Spleen (tissue), 11 donors: ENCODE measurements around the gene SUPT3H. TPM values are rescaled to one million over a fixed set of nuclear protein-coding genes. Genes with fewer than 3 reads are reported as not detected.

ENCODE experiments used
- DNase-seq: peaks from one replicate; pipeline ENCODE4 v3.0.0-alpha.2; 2020
- H3K27ac ChIP-seq, 8 donors: fragments of 200-600 bp; sonication (generic) in 7 of 8; 1 replicate in 4 of 8; 2 replicates in 4 of 8; pipeline versions ENCODE4 v1.5.0 to v1.8.0; 2016 to 2021; ENCODE audit warnings: inconsistent platforms in 4 of 8, mild to moderate bottlenecking in 4 of 8, moderate library complexity in 1 of 8
- H3K27me3 ChIP-seq, 7 donors: fragments of 200-600 bp; sonication (generic) in 6 of 7; replicated peaks in 1 of 7; 1 replicate in 4 of 7; 2 replicates in 3 of 7; pipeline versions ENCODE4 v1.5.0 to v1.8.0; 2016 to 2021; ENCODE audit warnings: inconsistent platforms in 3 of 7, mild to moderate bottlenecking in 1 of 7
- H3K36me3 ChIP-seq, 6 donors: fragments of 200-600 bp; sonication (generic) in 5 of 6; 1 replicate in 4 of 6; 2 replicates in 2 of 6; pipeline versions ENCODE4 v1.5.0 to v1.8.0; 2016 to 2021; ENCODE audit warnings: inconsistent platforms in 2 of 6
- H3K4me1 ChIP-seq, 6 donors: fragments of 200-600 bp; sonication (generic) in 5 of 6; 1 replicate in 3 of 6; 2 replicates in 3 of 6; pipeline versions ENCODE4 v1.5.0 to v1.8.0; 2016 to 2021; ENCODE audit warnings: inconsistent platforms in 3 of 6
- H3K4me3 ChIP-seq, 8 donors: fragments of 200-600 bp; sonication (generic) in 7 of 8; 1 replicate in 4 of 8; 2 replicates in 4 of 8; pipeline versions ENCODE4 v1.5.0 to v1.8.0; 2016 to 2021; ENCODE audit warnings: inconsistent platforms in 4 of 8, mild to moderate bottlenecking in 4 of 8, moderate library complexity in 2 of 8
- H3K9me3 ChIP-seq, 8 donors: fragments of 200-600 bp; sonication (generic) in 7 of 8; 1 replicate in 4 of 8; 2 replicates in 4 of 8; pipeline versions ENCODE4 v1.5.0 to v1.8.0; 2016 to 2021; ENCODE audit warnings: inconsistent platforms in 4 of 8
- POLR2A ChIP-seq, 3 donors: fragments of 450-650 bp; IDR thresholded peaks; one replicate each; pipeline ENCODE4 v1.5.1; 2017; ENCODE audit warnings: antibody characterized with exemption in 3 of 3, mild to moderate bottlenecking in 1 of 3
- POLR2AphosphoS5 ChIP-seq, 3 donors: sonication (generic); formaldehyde crosslinking; IDR thresholded peaks; one replicate each; pipeline ENCODE4 v1.5.1; 2017; ENCODE audit warnings: antibody characterized with exemption in 3 of 3
- WGBS, 5 donors: extraction: QIAGEN DNeasy Blood & Tissue Kit in 3 of 5; methylation state at CpG; one replicate each; pipeline versions ENCODE4 v1.1.5 to v1.1.7; 2013 to 2018; 5-methylcytosine and 5-hydroxymethylcytosine counted together
- intact Hi-C: fragments of 100-400 bp; cut with DNase I; formaldehyde crosslinking; loops from one replicate; pipeline ENCODE4 v1.15.0; 2023; ENCODE audit warnings: low total_unique reads
- polyA plus RNA-seq, 3 donors: library from polyadenylated mRNA; stranded (reverse); fragments of 200-250 nt; gene quantifications; one replicate each; pipeline ENCODE4 v1.2.1, GENCODE V29; 2013
- total RNA-seq, 7 donors: library from RNA; depleted of rRNA in 3 of 7; stranded (reverse); fragments of >200 nt in 3 of 7; fragmentation: NEBNext Ultra II Directional in 4 of 7; extraction: Animal tissue kit (Norgen Biotek cat#: 25700) in 4 of 7; gene quantifications; one replicate each; pipeline versions ENCODE4 v1.1.0 to v1.2.1, GENCODE V29; 2016 to 2021
- TF ChIP-seq, protein P1 (sequence below), 11 experiments: fragments of 200-600 bp in 7 of 11; fragments of 450-650 bp in 4 of 11; sonication (generic) in 4 of 11; IDR thresholded peaks in 8 of 11; conservative IDR thresholded peaks in 3 of 11; 1 replicate in 7 of 11; 2 replicates in 4 of 11; pipeline versions ENCODE4 v1.4.0 to v1.8.0; 2016 to 2021; ENCODE audit warnings: antibody characterized with exemption in 11 of 11, inconsistent platforms in 4 of 11, mild to moderate bottlenecking in 1 of 11
- donor health status: healthy with polysubstance abuse.
- donor health status: DM: no; HTN: no; CAD: no; lungs with moderate emphysema.
- donor health status: DM: no; HTN: no; CAD: no.
- donor health status: Bipolar disorder and iron deficiency.
- donor health status: healthy.
- donor health status: DM: no; HTN: no; CAD: no.
- donor health status: DM: yes; HTN: yes; CAD: no.

SUPT3H gene
- total and polyA plus RNA-seq, 10 donors: 3.1 to 16.8 (median 6.2) TPM

DNA sequence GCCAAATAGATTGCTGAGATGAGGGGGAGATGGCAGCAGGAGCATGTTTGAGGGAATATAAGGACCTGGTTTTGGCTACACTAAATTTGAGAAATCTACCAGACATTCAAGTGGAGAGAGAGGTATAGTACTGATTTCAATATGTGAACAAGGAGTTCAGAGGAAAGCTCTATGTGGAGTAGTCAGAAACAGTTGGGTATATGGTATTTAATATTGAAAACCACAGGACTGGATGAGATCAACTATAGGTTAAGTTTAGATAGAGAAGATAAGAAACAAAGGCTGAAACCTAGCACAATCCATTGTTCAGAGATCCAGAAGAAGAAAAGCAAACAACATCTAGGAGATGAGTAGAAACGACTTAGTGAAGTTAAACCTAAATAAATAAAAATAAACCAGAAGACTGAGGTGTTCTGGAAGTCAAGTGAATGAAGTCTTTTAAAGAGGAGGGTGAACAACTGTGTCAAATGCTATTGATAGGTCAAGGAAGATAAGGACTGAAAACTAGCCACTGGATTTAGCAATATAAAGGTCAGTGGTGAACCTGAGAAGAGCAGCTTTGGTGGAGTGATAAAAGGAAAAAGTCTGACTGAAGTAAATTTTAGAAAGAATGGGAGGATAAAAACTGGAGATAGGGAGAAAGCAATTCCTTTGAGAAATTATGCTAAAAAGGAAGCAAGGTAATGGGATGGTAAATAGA lies 170.8 kb downstream of the SUPT3H start:
- Histone ChIP-seq H3K4me1 (no peaks in the 10 kb centered on the region), H3K27ac (no peak overlapping the region), H3K9me3 (peaks cover 0 to 24% (median 18%) of the 10 kb centered on the region in 8 donors), H3K4me3 (no peak overlapping the region), H3K27me3 (no peaks in the 10 kb centered on the region), H3K36me3 (peaks cover 0 to 6% (median 0%) of the 10 kb centered on the region in 6 donors)
- WGBS, 5 donors: 63 to 96% (median 70%) methylated on average over 1 of the region's 1 CpG
- TF ChIP-seq, protein P1, sequence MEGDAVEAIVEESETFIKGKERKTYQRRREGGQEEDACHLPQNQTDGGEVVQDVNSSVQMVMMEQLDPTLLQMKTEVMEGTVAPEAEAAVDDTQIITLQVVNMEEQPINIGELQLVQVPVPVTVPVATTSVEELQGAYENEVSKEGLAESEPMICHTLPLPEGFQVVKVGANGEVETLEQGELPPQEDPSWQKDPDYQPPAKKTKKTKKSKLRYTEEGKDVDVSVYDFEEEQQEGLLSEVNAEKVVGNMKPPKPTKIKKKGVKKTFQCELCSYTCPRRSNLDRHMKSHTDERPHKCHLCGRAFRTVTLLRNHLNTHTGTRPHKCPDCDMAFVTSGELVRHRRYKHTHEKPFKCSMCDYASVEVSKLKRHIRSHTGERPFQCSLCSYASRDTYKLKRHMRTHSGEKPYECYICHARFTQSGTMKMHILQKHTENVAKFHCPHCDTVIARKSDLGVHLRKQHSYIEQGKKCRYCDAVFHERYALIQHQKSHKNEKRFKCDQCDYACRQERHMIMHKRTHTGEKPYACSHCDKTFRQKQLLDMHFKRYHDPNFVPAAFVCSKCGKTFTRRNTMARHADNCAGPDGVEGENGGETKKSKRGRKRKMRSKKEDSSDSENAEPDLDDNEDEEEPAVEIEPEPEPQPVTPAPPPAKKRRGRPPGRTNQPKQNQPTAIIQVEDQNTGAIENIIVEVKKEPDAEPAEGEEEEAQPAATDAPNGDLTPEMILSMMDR (IDR thresholded peaks at IDR 0.05 in 8 of 11, conservative IDR thresholded peaks at IDR 0.05 in 3 of 11): no peak
- TF ChIP-seq POLR2A (IDR thresholded peaks at IDR 0.05): no peak
- no peak for TF ChIP-seq POLR2AphosphoS5 (IDR thresholded peaks at IDR 0.05)
- no peak for DNase-seq
- intact Hi-C loops: no loop called here

GRCh38 chr6:45201484-45201883 lies 176.2 kb downstream of the SUPT3H start:
- TF ChIP-seq POLR2AphosphoS5 (IDR thresholded peaks at IDR 0.05): no peak
- no peak for TF ChIP-seq POLR2A (IDR thresholded peaks at IDR 0.05)
- TF ChIP-seq, protein P1 (IDR thresholded peaks at IDR 0.05 in 8 of 11, conservative IDR thresholded peaks at IDR 0.05 in 3 of 11): no peak
- 92 to 98% (median 95%) methylated on average over 2 of the region's 2 CpGs for WGBS, 5 donors
- intact Hi-C loops: no loop called here
- no peaks in the 10 kb centered on the region for H3K36me3 ChIP-seq
- DNase-seq: no peak
- no peak overlapping the region for H3K4me3 ChIP-seq
- no peaks in the 10 kb centered on the region for H3K4me1 ChIP-seq
- no peak overlapping the region for H3K27ac ChIP-seq
- H3K9me3 ChIP-seq: no peaks in the 10 kb centered on the region
- no peaks in the 10 kb centered on the region for H3K27me3 ChIP-seq

DNA sequence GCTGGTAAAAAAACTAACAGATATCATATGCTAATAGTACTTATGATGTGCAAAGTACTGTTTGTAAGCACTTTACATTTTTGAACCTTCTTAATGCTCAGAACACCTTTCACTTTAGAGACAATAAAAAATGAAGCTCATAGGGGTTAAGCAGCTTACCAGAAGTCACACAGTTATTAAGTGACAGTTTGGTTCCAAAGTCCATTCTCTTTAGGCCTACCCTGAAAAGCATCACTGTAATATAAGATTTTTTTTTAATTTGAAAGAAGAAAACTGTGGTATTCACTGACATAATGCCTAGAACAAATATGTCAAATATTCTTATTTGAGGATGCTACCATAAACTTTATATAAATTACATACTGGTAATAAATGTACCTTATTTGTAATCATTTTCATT lies 177.2 kb downstream of the SUPT3H start:
- no peaks in the 10 kb centered on the region for H3K27me3 ChIP-seq
- no peaks in the 10 kb centered on the region for H3K9me3 ChIP-seq
- intact Hi-C loops: no loop called here
- no peak for TF ChIP-seq POLR2A (IDR thresholded peaks at IDR 0.05)
- no peak for TF ChIP-seq POLR2AphosphoS5 (IDR thresholded peaks at IDR 0.05)
- TF ChIP-seq, protein P1 (IDR thresholded peaks at IDR 0.05 in 8 of 11, conservative IDR thresholded peaks at IDR 0.05 in 3 of 11): no peak
- H3K27ac ChIP-seq: no peak overlapping the region
- no peak for DNase-seq
- H3K4me1 ChIP-seq: no peaks in the 10 kb centered on the region
- no peak overlapping the region for H3K4me3 ChIP-seq
- no peaks in the 10 kb centered on the region for H3K36me3 ChIP-seq

DNA sequence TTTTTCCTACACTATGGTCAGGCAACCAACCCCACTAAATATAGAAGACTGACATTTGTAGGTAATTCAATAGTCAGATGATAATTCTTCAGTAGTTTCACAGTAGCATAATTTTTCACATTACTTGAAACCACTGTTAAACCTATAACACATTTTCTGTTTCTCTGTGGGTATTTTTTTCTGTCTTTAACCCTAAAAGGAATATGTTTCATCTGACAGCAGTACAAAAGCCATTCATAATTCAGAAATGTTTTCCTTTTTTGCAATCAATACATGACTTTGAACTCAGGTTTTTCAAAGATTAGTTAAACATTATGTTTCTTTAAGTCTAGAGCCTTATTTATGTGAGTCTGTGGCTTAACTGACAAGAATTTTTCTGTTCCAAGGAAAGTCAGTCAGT lies 178.2 kb downstream of the SUPT3H start:
- Histone ChIP-seq H3K9me3 (no peaks in the 10 kb centered on the region), H3K4me3 (no peak overlapping the region), H3K4me1 (no peaks in the 10 kb centered on the region), H3K36me3 (no peaks in the 10 kb centered on the region), H3K27ac (no peak overlapping the region), H3K27me3 (no peaks in the 10 kb centered on the region)
- DNase-seq: no peak
- intact Hi-C loops: no loop called here
- TF ChIP-seq, protein P1 (IDR thresholded peaks at IDR 0.05 in 8 of 11, conservative IDR thresholded peaks at IDR 0.05 in 3 of 11): no peak
- TF ChIP-seq POLR2AphosphoS5 (IDR thresholded peaks at IDR 0.05): no peak
- TF ChIP-seq POLR2A (IDR thresholded peaks at IDR 0.05): no peak
